CD4-positive, alpha-beta T cell (primary cell): Measurements from ENCODE around the gene SYNJ2BP. TPM values are rescaled to one million over a fixed set of nuclear protein-coding genes. Genes with fewer than 3 reads are reported as not detected.

ENCODE experiments used
- ATAC-seq: fragments of 200-7000 bp; cut with Tn5 transposase; one replicate; pipeline ENCODE4 v1.10.0; 2022; ENCODE audit warnings: mild to moderate bottlenecking; ENCODE audit not compliant: poor library complexity
- CTCF ChIA-PET: fragments of 350-600 bp; sonication (Branson Sonifier 250); formaldehyde crosslinking; loops from one replicate; lab custom pipeline; 2021; ENCODE audit warnings: antibody characterized with exemption, inconsistent platforms; lab: Charles Lee
- POLR2A ChIA-PET: fragments of 350-600 bp; sonication (Branson Sonifier 250); formaldehyde crosslinking; loops from one replicate; lab custom pipeline; 2021; ENCODE audit warnings: antibody characterized with exemption, inconsistent platforms; lab: Charles Lee
- DNase-seq, 14 experiments: peaks; one replicate each; pipeline ENCODE4 v3.0.0-alpha.2; 2013 to 2020; ENCODE audit warnings: mixed read lengths in 2 of 14
- H3K27ac ChIP-seq, 2 donors: one replicate each; pipeline versions ENCODE4 v1.5.1 to v1.7.0; 2013; ENCODE audit warnings: low read length in 2 of 2, low read depth in 1 of 2, mild to moderate bottlenecking in 1 of 2
- H3K27me3 ChIP-seq, 2 experiments: 1 replicate in 1 of 2; 2 replicates in 1 of 2; pipeline versions ENCODE4 v1.6.1 to v1.7.0; 2013; ENCODE audit warnings: low read length in 2 of 2, control low read depth in 1 of 2, mild to moderate bottlenecking in 1 of 2, moderate library complexity in 1 of 2; ENCODE audit not compliant: insufficient read depth in 2 of 2, control insufficient read depth in 1 of 2
- H3K36me3 ChIP-seq: one replicate; pipeline ENCODE4 v1.6.1; 2013; ENCODE audit warnings: low read length, control low read depth; ENCODE audit not compliant: insufficient read depth
- H3K4me1 ChIP-seq: one replicate; pipeline ENCODE4 v1.6.1; 2013; ENCODE audit warnings: low read length, control low read depth; ENCODE audit not compliant: insufficient read depth
- H3K4me3 ChIP-seq: one replicate; pipeline ENCODE4 v1.5.1; 2013; ENCODE audit warnings: mild to moderate bottlenecking, low read length, moderate library complexity
- H3K9me3 ChIP-seq, 2 experiments: 1 replicate in 1 of 2; 2 replicates in 1 of 2; pipeline versions ENCODE4 v1.6.1 to v1.7.0; 2013; ENCODE audit warnings: low read length in 2 of 2, mild to moderate bottlenecking in 2 of 2, control low read depth in 1 of 2, moderate library complexity in 1 of 2; ENCODE audit not compliant: control insufficient read depth in 1 of 2, insufficient read depth in 1 of 2
- H3K27ac Mint-ChIP-seq: one replicate; pipeline ENCODE4 v1.8.0; 2020; ENCODE audit warnings: mixed read lengths
- H3K27me3 Mint-ChIP-seq: one replicate; pipeline ENCODE4 v1.8.0; 2021; ENCODE audit warnings: mixed read lengths
- H3K36me3 Mint-ChIP-seq: one replicate; pipeline ENCODE4 v1.8.0; 2021; ENCODE audit warnings: low read depth, mixed read lengths
- H3K4me1 Mint-ChIP-seq: one replicate; pipeline ENCODE4 v1.8.0; 2021; ENCODE audit warnings: low read depth, mixed read lengths
- H3K4me3 Mint-ChIP-seq: one replicate; pipeline ENCODE4 v1.8.0; 2020; ENCODE audit warnings: mild to moderate bottlenecking, mixed read lengths
- H3K9me3 Mint-ChIP-seq: one replicate; pipeline ENCODE4 v1.8.0; 2020; ENCODE audit warnings: mixed read lengths
- intact Hi-C, 2 experiments: fragments of 100-400 bp; cut with DNase I in 1 of 2; cut with micrococcal nuclease in 1 of 2; formaldehyde crosslinking; loops; one replicate each; pipeline versions ENCODE4 v1.15.1 to v1.9.0; 2023 to 2025; cut with DNase I, micrococcal nuclease
- polyA plus RNA-seq, 2 donors: library from polyadenylated mRNA; unstranded; fragments of 120-200 nt; gene quantifications; one replicate each; pipeline ENCODE4 v1.2.1, GENCODE V29; 2013
- total RNA-seq, 174 experiments: library from RNA in 2 of 174; stranded (reverse) in 2 of 174; gene quantifications; one replicate each; pipeline ENCODE4 v1.2.3 and lab custom pipeline; 2021 to 2026
- TF ChIP-seq, protein P1 (sequence below): fragments of 200-600 bp; IDR thresholded peaks from one replicate; pipeline ENCODE4 v1.8.0; 2022; ENCODE audit warnings: antibody characterized with exemption, mild to moderate bottlenecking

Gene SYNJ2BP, protein sequence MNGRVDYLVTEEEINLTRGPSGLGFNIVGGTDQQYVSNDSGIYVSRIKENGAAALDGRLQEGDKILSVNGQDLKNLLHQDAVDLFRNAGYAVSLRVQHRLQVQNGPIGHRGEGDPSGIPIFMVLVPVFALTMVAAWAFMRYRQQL
- total RNA-seq (1 to 10 TPM; 8.8 to 8.9 TPM), total RNA-seq (lab: John Stamatoyannopoulos, UW) (9.3 to 76.4 (median 43.1) reads per million in 172 experiments)
- polyA plus RNA-seq (2013, experiment 1 of 2), result 15.7 TPM
- 16.7 TPM for polyA plus RNA-seq (2013, experiment 2 of 2)

DNA sequence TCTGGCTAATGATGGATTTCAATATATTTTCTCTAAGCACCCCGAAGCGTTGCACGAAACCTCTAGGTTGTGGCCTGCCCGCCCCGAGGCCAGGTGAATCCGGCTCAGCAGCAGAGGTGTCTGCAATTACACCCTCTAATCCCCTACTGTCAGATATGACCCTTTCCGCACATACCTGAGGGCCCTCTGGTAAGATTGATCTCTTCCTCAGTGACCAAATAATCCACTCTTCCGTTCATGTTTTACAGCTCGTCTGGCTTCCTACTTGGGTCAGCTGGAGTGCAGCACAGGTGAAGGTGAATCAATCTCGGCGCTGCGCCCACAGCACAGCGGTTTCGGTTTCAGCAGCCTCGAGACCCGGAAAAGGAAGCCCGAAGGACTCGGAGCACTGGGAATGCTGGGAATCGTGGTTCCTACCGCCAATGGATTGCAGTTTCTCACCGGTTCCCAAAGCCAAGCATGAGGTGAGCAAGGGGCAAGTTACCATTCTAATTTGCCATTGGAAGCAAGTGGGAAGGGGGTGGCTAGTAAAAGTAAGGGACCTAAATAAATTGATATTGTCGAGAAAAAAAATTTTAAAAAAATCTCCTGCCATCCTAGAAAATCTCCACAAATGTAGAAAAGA lies at the start of gene SYNJ2BP:
Gene SYNJ2BP (minus strand): TSS at position 366 of the 625 bp plus-strand sequence. CDS start 127 bp downstream, at position 239.
- DNase-seq (peak; percentile 35 to 76 (median 54)), ATAC-seq (peak; percentile 88)
- no peaks in the 10 kb centered on the region for H3K9me3 Mint-ChIP-seq
- ChIA-PET POLR2A (interaction anchor here (0.9 kb wide), 1 partner anchor 57 kb away, joined by 4 read pairs; the partner anchor contains the start of gene COX16), CTCF (no interaction called here)
- H3K36me3 ChIP-seq, result peaks cover 6% of the 10 kb centered on the region
- intact Hi-C loops, result no loop called here
- H3K27me3 ChIP-seq, result no peaks in the 10 kb centered on the region
- peaks cover 13% of the 10 kb centered on the region for H3K27me3 Mint-ChIP-seq
- peaks cover 41% of the 10 kb centered on the region for H3K36me3 Mint-ChIP-seq
- TF ChIP-seq, protein P1, sequence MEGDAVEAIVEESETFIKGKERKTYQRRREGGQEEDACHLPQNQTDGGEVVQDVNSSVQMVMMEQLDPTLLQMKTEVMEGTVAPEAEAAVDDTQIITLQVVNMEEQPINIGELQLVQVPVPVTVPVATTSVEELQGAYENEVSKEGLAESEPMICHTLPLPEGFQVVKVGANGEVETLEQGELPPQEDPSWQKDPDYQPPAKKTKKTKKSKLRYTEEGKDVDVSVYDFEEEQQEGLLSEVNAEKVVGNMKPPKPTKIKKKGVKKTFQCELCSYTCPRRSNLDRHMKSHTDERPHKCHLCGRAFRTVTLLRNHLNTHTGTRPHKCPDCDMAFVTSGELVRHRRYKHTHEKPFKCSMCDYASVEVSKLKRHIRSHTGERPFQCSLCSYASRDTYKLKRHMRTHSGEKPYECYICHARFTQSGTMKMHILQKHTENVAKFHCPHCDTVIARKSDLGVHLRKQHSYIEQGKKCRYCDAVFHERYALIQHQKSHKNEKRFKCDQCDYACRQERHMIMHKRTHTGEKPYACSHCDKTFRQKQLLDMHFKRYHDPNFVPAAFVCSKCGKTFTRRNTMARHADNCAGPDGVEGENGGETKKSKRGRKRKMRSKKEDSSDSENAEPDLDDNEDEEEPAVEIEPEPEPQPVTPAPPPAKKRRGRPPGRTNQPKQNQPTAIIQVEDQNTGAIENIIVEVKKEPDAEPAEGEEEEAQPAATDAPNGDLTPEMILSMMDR, result no peak
- peak within 1 kb of the TSS; percentile 79 for H3K4me3 ChIP-seq
- H3K4me1 ChIP-seq, result peaks cover 9% of the 10 kb centered on the region
- no peaks in the 10 kb centered on the region for H3K9me3 ChIP-seq
- H3K4me1 Mint-ChIP-seq, result peaks cover 41% of the 10 kb centered on the region
- H3K4me3 Mint-ChIP-seq, result peak within 1 kb of the TSS; percentile 92
- H3K27ac Mint-ChIP-seq, result peak within 1 kb of the TSS; percentile 84
- H3K27ac ChIP-seq, result peak within 1 kb of the TSS; percentile 43 to 75

DNA sequence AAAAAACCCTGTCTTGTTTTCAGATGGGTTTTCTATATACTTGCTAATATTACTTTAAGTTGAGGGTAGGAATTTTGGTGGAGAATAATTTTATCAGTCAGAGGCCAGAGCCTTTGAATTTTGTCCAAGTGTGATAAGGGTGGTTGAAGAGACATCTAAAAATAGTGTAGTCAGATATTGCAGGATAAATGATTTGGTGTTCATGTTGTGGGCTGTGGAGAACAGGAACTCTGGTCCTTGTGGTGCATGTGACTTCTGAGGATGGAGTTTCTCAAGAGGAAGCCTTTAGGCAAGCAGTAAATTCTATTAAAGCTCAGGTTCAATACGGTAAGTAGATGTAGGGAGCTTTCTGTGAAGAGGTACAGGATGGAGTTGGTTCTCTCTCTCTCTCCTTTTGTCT lies 37.8 kb upstream of the SYNJ2BP start:
- no peaks in the 10 kb centered on the region for H3K4me1 ChIP-seq
- Mint-ChIP-seq H3K36me3 (no peaks in the 10 kb centered on the region), H3K4me3 (no peak overlapping the region), H3K27me3 (peaks cover 13% of the 10 kb centered on the region), H3K27ac (no peak overlapping the region), H3K4me1 (no peaks in the 10 kb centered on the region), H3K9me3 (no peaks in the 10 kb centered on the region)
- no peak for ATAC-seq
- TF ChIP-seq, protein P1, result no peak
- no peak overlapping the region for H3K4me3 ChIP-seq
- H3K27ac ChIP-seq, result no peak overlapping the region
- no peaks in the 10 kb centered on the region for H3K27me3 ChIP-seq
- intact Hi-C loops, result no loop called here
- no peaks in the 10 kb centered on the region for H3K36me3 ChIP-seq
- ChIA-PET POLR2A (no interaction called here), CTCF (no interaction called here)
- no peaks in the 10 kb centered on the region for H3K9me3 ChIP-seq
- DNase-seq, result no peak

DNA sequence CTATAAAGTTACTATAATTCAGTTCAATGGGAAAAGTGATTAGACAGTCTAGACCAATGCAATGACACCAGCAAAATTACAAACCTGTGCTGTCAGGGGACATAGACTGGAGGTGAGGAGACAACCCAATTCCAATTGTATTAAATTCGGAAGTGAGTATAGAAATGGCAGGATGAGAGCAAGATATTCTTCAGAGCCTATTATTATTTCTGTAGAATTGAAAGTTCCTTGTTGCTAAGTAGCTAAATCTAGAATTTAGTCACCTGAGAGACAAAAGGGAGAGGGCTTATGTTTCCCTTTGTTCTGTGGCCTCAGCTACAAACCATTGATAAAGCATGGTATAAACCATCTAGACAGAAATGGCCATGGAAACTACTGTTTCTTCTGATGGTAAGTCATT lies 35.0 kb upstream of the SYNJ2BP start, which contains the start of gene ADAM21:
Gene ADAM21 (plus strand): TSS at position 301 of the 400 bp plus-strand sequence. CDS start 5,326 bp downstream, outside the sequence.
- H3K36me3 Mint-ChIP-seq, result no peaks in the 10 kb centered on the region
- H3K4me3 ChIP-seq, result no peak within 1 kb of the TSS
- H3K36me3 ChIP-seq, result no peaks in the 10 kb centered on the region
- H3K4me1 Mint-ChIP-seq, result no peaks in the 10 kb centered on the region
- intact Hi-C loops, result no loop called here
- no peak within 1 kb of the TSS for H3K4me3 Mint-ChIP-seq
- H3K27me3 ChIP-seq, result no peaks in the 10 kb centered on the region
- H3K9me3 Mint-ChIP-seq, result no peaks in the 10 kb centered on the region
- POLR2A ChIA-PET, result no interaction called here
- H3K27ac Mint-ChIP-seq, result no peak within 1 kb of the TSS
- no peak within 1 kb of the TSS for H3K27ac ChIP-seq
- DNase-seq (no peak), ATAC-seq (no peak)
- peaks cover 3% of the 10 kb centered on the region for H3K27me3 Mint-ChIP-seq
- no peaks in the 10 kb centered on the region for H3K4me1 ChIP-seq
- TF ChIP-seq, protein P1, result no peak
- CTCF ChIA-PET, result no interaction called here
- H3K9me3 ChIP-seq, result no peaks in the 10 kb centered on the region
